ENCODE results near the gene PTPRC.

PTPRC gene

GRCh38 chr1:198622001-198622400 is 16.8 kb upstream of the PTPRC start:
- DNase-seq = no peak

GRCh38 chr1:198623752-198624647 is 14.8 kb upstream of the PTPRC start:
- no peak for DNase-seq

GRCh38 chr1:198624648-198624980 is 14.2 kb upstream of the PTPRC start:
- DNase-seq = no peak

- DNase-seq = no peak
These were observed 11.3 kb upstream of the PTPRC start for GRCh38 chr1:198627436-198628066.

- DNase-seq = no peak
These were observed 10.8 kb upstream of the PTPRC start for GRCh38 chr1:198628067-198628455.

GRCh38 chr1:198629610-198630009 is 9.2 kb upstream of the PTPRC start:
- DNase-seq = no peak

- no peak for DNase-seq
These were observed 8.0 kb upstream of the PTPRC start for GRCh38 chr1:198630863-198631262.

GRCh38 chr1:198631292-198631691 is 7.5 kb upstream of the PTPRC start:
- no peak for DNase-seq

GRCh38 chr1:198632007-198632406 is 6.8 kb upstream of the PTPRC start:
- no peak for DNase-seq

- DNase-seq = no peak
These were observed 5.1 kb upstream of the PTPRC start for GRCh38 chr1:198633675-198634121.

- no peak for DNase-seq
These were observed 2.9 kb upstream of the PTPRC start for GRCh38 chr1:198635964-198636363.

- DNase-seq = no peak
These were observed 2.4 kb upstream of the PTPRC start for GRCh38 chr1:198636391-198636790.

- no peak for DNase-seq
These were observed 1.7 kb upstream of the PTPRC start for GRCh38 chr1:198637157-198637556.

GRCh38 chr1:198637916-198638437 is 863 bp upstream of the PTPRC start:
- no peak for DNase-seq

GRCh38 chr1:198638441-198638840 is 399 bp upstream of the PTPRC start:
- no peak for DNase-seq

- DNase-seq = no peak
These were observed 867 bp downstream of the PTPRC start for GRCh38 chr1:198639671-198640143.

GRCh38 chr1:198640174-198640573 is 1.3 kb downstream of the PTPRC start:
- DNase-seq = no peak

- DNase-seq = no peak
These were observed 2.7 kb downstream of the PTPRC start for GRCh38 chr1:198641501-198641900.

GRCh38 chr1:198641966-198642668 is 3.3 kb downstream of the PTPRC start:
- no peak for DNase-seq

GRCh38 chr1:198642983-198643382 is 4.1 kb downstream of the PTPRC start:
- no peak for DNase-seq

- DNase-seq = no peak
These were observed 5.0 kb downstream of the PTPRC start for GRCh38 chr1:198643808-198644207.

GRCh38 chr1:198647055-198647454 is 8.2 kb downstream of the PTPRC start:
- DNase-seq = no peak

GRCh38 chr1:198648592-198648991 is 9.8 kb downstream of the PTPRC start:
- no peak for DNase-seq
